NCI-H128 (cell line): Measurements from ENCODE around the gene NCKIPSD.
A peak's percentile ranks its signal among the peaks of the same experiment; 100 is the strongest.

Experiments used
- DNase-seq: peaks from one replicate; lab custom pipeline; 2025; ENCODE audit not compliant: unreplicated experiment; lab: John Stamatoyannopoulos, UW

NCKIPSD gene

GRCh38 chr3:48679411-48680391 lies 6.0 kb downstream of the NCKIPSD start:
- no peak for DNase-seq

- DNase-seq = no peak
Measured at GRCh38 chr3:48678566-48679380, 6.9 kb downstream of the NCKIPSD start.

GRCh38 chr3:48678056-48678455 lies 7.7 kb downstream of the NCKIPSD start:
- no peak for DNase-seq

- DNase-seq = no peak
Measured at GRCh38 chr3:48674505-48674904, 11.2 kb downstream of the NCKIPSD start.

- DNase-seq = no peak
Measured at GRCh38 chr3:48672522-48672921, 13.2 kb downstream of the NCKIPSD start.

- no peak for DNase-seq
Measured at GRCh38 chr3:48664929-48665328, 20.8 kb downstream of the NCKIPSD start.

- no peak for DNase-seq
Measured at GRCh38 chr3:48664313-48664644, 21.4 kb downstream of the NCKIPSD start.

- peak; percentile 89 for DNase-seq
Measured at GRCh38 chr3:48663489-48664312, 22.0 kb downstream of the NCKIPSD start.

- DNase-seq = peak; percentile 70
Measured at GRCh38 chr3:48662753-48663488, 22.8 kb downstream of the NCKIPSD start, which contains the start of gene CELSR3. Gene CELSR3, minus strand, starts transcription at chr3:48662886. Its CDS starts 252 bp downstream, at chr3:48662634.

- DNase-seq = no peak
Measured at GRCh38 chr3:48662145-48662752, 23.5 kb downstream of the NCKIPSD start.

GRCh38 chr3:48661501-48662144 lies 24.1 kb downstream of the NCKIPSD start:
- DNase-seq = no peak

GRCh38 chr3:48660800-48661400 lies 24.8 kb downstream of the NCKIPSD start:
- DNase-seq = no peak

GRCh38 chr3:48656841-48657281 lies 28.9 kb downstream of the NCKIPSD start:
- no peak for DNase-seq

GRCh38 chr3:48656061-48656840 lies 29.5 kb downstream of the NCKIPSD start:
- DNase-seq = no peak

- no peak for DNase-seq
Measured at GRCh38 chr3:48655606-48656005, 30.1 kb downstream of the NCKIPSD start.

GRCh38 chr3:48655063-48655462 lies 30.7 kb downstream of the NCKIPSD start:
- no peak for DNase-seq

- no peak for DNase-seq
Measured at GRCh38 chr3:48652923-48653715, 32.6 kb downstream of the NCKIPSD start.
